Measurements from ENCODE around the gene MICU1.
"Not testable (repeated sequence)": the region's sequence is repeated elsewhere in the genome, so short reads cannot be mapped to it uniquely, and the experiment has no call there.

GRCh38 chr10:72430936-72431335 is 194.9 kb downstream of the MICU1 start:
- TF ChIP-seq CTCF (IDR thresholded peaks at IDR 0.05); POLR2AphosphoS5 (IDR thresholded peaks at IDR 0.05; ENCODE audit: low read depth, low read length); REST (IDR thresholded peaks at IDR 0.05; ENCODE audit: insufficient read depth in 1 of 2, low read depth in 2 of 2, low read length in 1 of 2); SIN3A (IDR thresholded peaks at IDR 0.05; ENCODE audit: borderline replicate concordance, insufficient read depth, low read depth, low read length); TCF7L2 (IDR thresholded peaks at IDR 0.05; ENCODE audit: low read depth, low read length): not testable (repeated sequence)
